ENCODE measurements around the gene TDRD6. TPM values are rescaled to one million over a fixed set of nuclear protein-coding genes. Genes with fewer than 3 reads are reported as not detected.

TDRD6 gene
- total RNA-seq, 4 donors from 2014 or later, result 0.51 to 2.1 (median 0.82) TPM

- no peak for TF ChIP-seq CTCF (IDR thresholded peaks at IDR 0.05; ENCODE audit: low read depth)
Measured at GRCh38 chr6:46651816-46652215, 35.9 kb upstream of the TDRD6 start.

- no peak for TF ChIP-seq CTCF (IDR thresholded peaks at IDR 0.05; ENCODE audit: low read depth)
Measured at GRCh38 chr6:46652232-46652602, 35.5 kb upstream of the TDRD6 start.

GRCh38 chr6:46652603-46653438 is 34.9 kb upstream of the TDRD6 start, which contains the start of the genes CYP39A1 and SLC25A27:
CYP39A1 (minus strand) TSS chr6:46652818; CDS start chr6:46652582, 236 bp downstream.
SLC25A27 (plus strand) TSS chr6:46652975; CDS start chr6:46653193, 218 bp downstream.
- TF ChIP-seq CTCF (IDR thresholded peaks at IDR 0.05; ENCODE audit: low read depth), result no peak

- TF ChIP-seq CTCF (IDR thresholded peaks at IDR 0.05; ENCODE audit: low read depth), result no peak
Measured at GRCh38 chr6:46653439-46654195, 34.1 kb upstream of the TDRD6 start.

- TF ChIP-seq CTCF (IDR thresholded peaks at IDR 0.05; ENCODE audit: low read depth), result no peak
Measured at GRCh38 chr6:46655803-46656202, 31.9 kb upstream of the TDRD6 start.

GRCh38 chr6:46657642-46658041 is 30.0 kb upstream of the TDRD6 start:
- no peak for TF ChIP-seq CTCF (IDR thresholded peaks at IDR 0.05; ENCODE audit: low read depth)

- TF ChIP-seq CTCF (IDR thresholded peaks at IDR 0.05; ENCODE audit: low read depth), result no peak
Measured at GRCh38 chr6:46661483-46661882, 26.2 kb upstream of the TDRD6 start.

Data from subcutaneous adipose tissue (tissue), 4 donors.